H9 (cell line): Measurements from ENCODE around the gene CSN1S1. TPM values are rescaled to one million over a fixed set of nuclear protein-coding genes. Genes with fewer than 3 reads are reported as not detected.

Experiments
- DNase-seq: peaks from one replicate; pipeline ENCODE4 v3.0.0-alpha.2; 2017
- H2AFZ ChIP-seq: one replicate; pipeline ENCODE4 v1.6.1; 2013; ENCODE audit warnings: mild to moderate bottlenecking, low read length, control low read depth, moderate library complexity
- H2AK5ac ChIP-seq: 2 replicates; pipeline ENCODE4 v1.6.1; 2013; ENCODE audit warnings: low read length, control low read depth, mixed read lengths; ENCODE audit not compliant: insufficient read length
- H2BK120ac ChIP-seq: one replicate; pipeline ENCODE4 v1.6.1; 2013; ENCODE audit warnings: low read depth, mild to moderate bottlenecking, low read length, control low read depth, inconsistent platforms; ENCODE audit not compliant: poor library complexity, severe bottlenecking
- H2BK12ac ChIP-seq: 2 replicates; pipeline ENCODE4 v1.6.1; 2013; ENCODE audit warnings: low read length, control low read depth, mixed read lengths, low read depth; ENCODE audit not compliant: insufficient read length
- H2BK15ac ChIP-seq: 2 replicates; pipeline ENCODE4 v1.6.1; 2013; ENCODE audit warnings: low read depth, low read length, control low read depth
- H2BK20ac ChIP-seq: one replicate; pipeline ENCODE4 v1.6.1; 2013; ENCODE audit warnings: low read depth, mild to moderate bottlenecking, low read length, control low read depth, inconsistent platforms; ENCODE audit not compliant: poor library complexity, severe bottlenecking
- H2BK5ac ChIP-seq: 2 replicates; pipeline ENCODE4 v1.6.1; 2013; ENCODE audit warnings: low read length, control low read depth, mixed read lengths; ENCODE audit not compliant: insufficient read length
- H3K14ac ChIP-seq: 2 replicates; pipeline ENCODE4 v1.6.1; 2013; ENCODE audit warnings: low read length, control low read depth; ENCODE audit not compliant: insufficient read depth
- H3K18ac ChIP-seq: 2 replicates; pipeline ENCODE4 v1.6.1; 2013; ENCODE audit warnings: low read depth, mild to moderate bottlenecking, mixed read lengths, low read length, control low read depth; ENCODE audit not compliant: insufficient read length
- H3K23ac ChIP-seq: 2 replicates; pipeline ENCODE4 v1.6.1; 2013; ENCODE audit warnings: low read length, control low read depth, mixed read lengths, low read depth; ENCODE audit not compliant: insufficient read length
- H3K23me2 ChIP-seq: 2 replicates; pipeline ENCODE4 v1.6.1; 2013; ENCODE audit warnings: low read depth, mild to moderate bottlenecking, mixed read lengths, low read length, control low read depth; ENCODE audit not compliant: insufficient read length, poor library complexity, severe bottlenecking
- H3K27ac ChIP-seq: 2 replicates; pipeline ENCODE4 v1.5.1; 2013; ENCODE audit warnings: low read length, control low read depth, mixed read lengths, low read depth; ENCODE audit not compliant: insufficient read length
- H3K27me3 ChIP-seq: 2 replicates; pipeline ENCODE4 v1.6.1; 2013; ENCODE audit warnings: low read length, control low read depth, inconsistent platforms; ENCODE audit not compliant: insufficient read depth
- H3K4ac ChIP-seq: 2 replicates; pipeline ENCODE4 v1.6.1; 2013; ENCODE audit warnings: low read depth, mild to moderate bottlenecking, control low read depth, inconsistent platforms, low read length, moderate library complexity
- H3K4me1 ChIP-seq: 2 replicates; pipeline ENCODE4 v1.6.1; 2013; ENCODE audit warnings: low read length, control low read depth, inconsistent platforms; ENCODE audit not compliant: insufficient read depth
- H3K4me2 ChIP-seq: 2 replicates; pipeline ENCODE4 v1.6.1; 2013; ENCODE audit warnings: low read length, control low read depth, mixed read lengths; ENCODE audit not compliant: insufficient read length, insufficient read depth
- H3K56ac ChIP-seq: 2 replicates; pipeline ENCODE4 v1.6.1; 2013; ENCODE audit warnings: low read depth, mild to moderate bottlenecking, mixed read lengths, low read length, control low read depth; ENCODE audit not compliant: insufficient read length
- H3K79me1 ChIP-seq: 2 replicates; pipeline ENCODE4 v1.6.1; 2013; ENCODE audit warnings: low read depth, mild to moderate bottlenecking, moderate library complexity, low read length, control low read depth, inconsistent platforms; ENCODE audit not compliant: insufficient read depth, poor library complexity, severe bottlenecking
- H3K79me2 ChIP-seq: 2 replicates; pipeline ENCODE4 v1.6.1; 2013; ENCODE audit warnings: low read length, control low read depth, inconsistent platforms; ENCODE audit not compliant: insufficient read depth
- H3K9ac ChIP-seq: 2 replicates; pipeline ENCODE4 v1.6.1; 2013; ENCODE audit warnings: low read length, control low read depth, mixed read lengths; ENCODE audit not compliant: insufficient read length; ENCODE audit errors: extremely low read depth
- H3K9me3 ChIP-seq: one replicate; pipeline ENCODE4 v1.6.1; 2013; ENCODE audit warnings: low read depth, low read length, inconsistent platforms; ENCODE audit not compliant: control insufficient read depth
- H3T11ph ChIP-seq: one replicate; pipeline ENCODE4 v1.6.1; 2013; ENCODE audit warnings: mild to moderate bottlenecking, low read length, control low read depth, inconsistent platforms
- H4K20me1 ChIP-seq: one replicate; pipeline ENCODE4 v1.6.1; 2013; ENCODE audit not compliant: control insufficient read depth, insufficient read length, insufficient read depth
- H4K5ac ChIP-seq: 2 replicates; pipeline ENCODE4 v1.6.1; 2013; ENCODE audit warnings: low read depth, mild to moderate bottlenecking, mixed read lengths, low read length, control low read depth; ENCODE audit not compliant: insufficient read length
- H4K8ac ChIP-seq: replicated peaks from 2 replicates; pipeline ENCODE4 v1.6.1; 2013; ENCODE audit warnings: low read length, control low read depth, mixed read lengths, low read depth; ENCODE audit not compliant: insufficient read length
- H4K91ac ChIP-seq: 2 replicates; pipeline ENCODE4 v1.6.1; 2013; ENCODE audit warnings: low read depth, mild to moderate bottlenecking, moderate library complexity, mixed read lengths, low read length, control low read depth; ENCODE audit not compliant: insufficient read length
- H3K27ac Mint-ChIP-seq, 3 experiments: 2 replicates in 2 of 3; 3 replicates in 1 of 3; pipeline ENCODE4 v1.8.0; 2020 to 2021; ENCODE audit warnings: mixed read lengths in 3 of 3, mild to moderate bottlenecking in 1 of 3, moderate library complexity in 1 of 3
- H3K27me3 Mint-ChIP-seq: 2 replicates; pipeline ENCODE4 v1.8.0; 2021; ENCODE audit warnings: low read depth, mild to moderate bottlenecking, moderate library complexity, mixed read lengths
- H3K36me3 Mint-ChIP-seq, 3 experiments: 2 replicates in 2 of 3; 3 replicates in 1 of 3; pipeline ENCODE4 v1.8.0; 2020 to 2021; ENCODE audit warnings: low read depth in 3 of 3, mixed read lengths in 3 of 3; ENCODE audit not compliant: insufficient read depth in 1 of 3
- H3K4me1 Mint-ChIP-seq, 2 experiments: 2 replicates each; pipeline ENCODE4 v1.8.0; 2020; ENCODE audit warnings: mixed read lengths in 2 of 2
- H3K4me3 Mint-ChIP-seq, 2 experiments: 2 replicates in 1 of 2; 3 replicates in 1 of 2; pipeline ENCODE4 v1.8.0; 2020 to 2021; ENCODE audit warnings: mild to moderate bottlenecking in 2 of 2, mixed read lengths in 2 of 2, moderate library complexity in 1 of 2
- H3K9me3 Mint-ChIP-seq, 2 experiments: 2 replicates in 1 of 2; 3 replicates in 1 of 2; pipeline ENCODE4 v1.8.0; 2020; ENCODE audit warnings: mild to moderate bottlenecking in 2 of 2, mixed read lengths in 2 of 2, moderate library complexity in 1 of 2
- total RNA-seq: library from RNA; stranded (reverse); gene quantifications from 2 replicates; pipeline ENCODE4 v1.2.1, GENCODE V29; 2021
- TF ChIP-seq, protein P1 (sequence below): fragments of 200-600 bp; sonication (generic); conservative IDR thresholded peaks from 3 replicates; pipeline ENCODE4 v1.8.0; 2021; ENCODE audit warnings: antibody characterized with exemption, mild to moderate bottlenecking

Gene CSN1S1
- total RNA-seq, 1 experiment from 2014 or later = not detected

DNA sequence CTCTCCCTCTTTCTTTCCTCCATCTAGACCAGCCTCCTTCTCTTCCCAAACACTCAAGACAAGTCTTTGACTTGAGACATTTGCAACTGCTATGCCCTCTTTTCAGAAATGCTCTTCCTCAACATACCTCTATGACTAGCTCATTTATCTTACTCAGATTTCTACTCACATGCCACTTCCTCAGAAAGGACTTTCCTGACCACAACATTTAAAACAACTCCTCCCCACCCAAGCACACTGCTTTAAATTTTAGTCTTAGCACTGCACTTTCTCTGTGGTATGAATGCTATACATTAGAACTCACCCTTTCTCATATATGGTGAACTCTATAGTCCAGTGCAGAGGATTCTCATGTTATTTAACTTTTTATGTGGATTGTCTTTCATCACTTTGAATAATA, 42.5 kb upstream of the CSN1S1 start:
- peaks cover 9 to 11% of the 10 kb centered on the region in 2 experiments for H3K9me3 Mint-ChIP-seq
- Histone ChIP-seq H2BK5ac (no peak overlapping the region), H3T11ph (no peak overlapping the region), H4K20me1 (no peaks in the 10 kb centered on the region), H3K4me2 (no peak overlapping the region), H3K27me3 (no peaks in the 10 kb centered on the region), H3K23ac (no peak overlapping the region), H3K56ac (no peak overlapping the region), H3K27ac (no peak overlapping the region), H2BK20ac (no peak overlapping the region), H4K91ac (no peak overlapping the region), H2BK120ac (no peak overlapping the region), H2BK12ac (no peak overlapping the region), H3K79me2 (no peaks in the 10 kb centered on the region), H4K5ac (no peak overlapping the region), H4K8ac (no peak overlapping the region), H3K18ac (no peak overlapping the region), H3K79me1 (no peaks in the 10 kb centered on the region), H2BK15ac (no peak overlapping the region), H3K9me3 (peaks cover 6% of the 10 kb centered on the region), H3K9ac (no peak overlapping the region), H3K23me2 (no peaks in the 10 kb centered on the region), H3K4me1 (no peaks in the 10 kb centered on the region), H2AK5ac (no peak overlapping the region), H2AFZ (no peak overlapping the region), H3K4ac (no peak overlapping the region), H3K14ac (no peak overlapping the region)
- H3K27me3 Mint-ChIP-seq = no peaks in the 10 kb centered on the region
- no peak overlapping the region for H3K4me3 Mint-ChIP-seq
- peaks cover 1 to 10% (median 5%) of the 10 kb centered on the region in 3 experiments; a peak in 4 of 7 replicates for H3K36me3 Mint-ChIP-seq
- no peak for DNase-seq
- no peak overlapping the region for H3K27ac Mint-ChIP-seq
- no peaks in the 10 kb centered on the region for H3K4me1 Mint-ChIP-seq
- TF ChIP-seq, protein P1, sequence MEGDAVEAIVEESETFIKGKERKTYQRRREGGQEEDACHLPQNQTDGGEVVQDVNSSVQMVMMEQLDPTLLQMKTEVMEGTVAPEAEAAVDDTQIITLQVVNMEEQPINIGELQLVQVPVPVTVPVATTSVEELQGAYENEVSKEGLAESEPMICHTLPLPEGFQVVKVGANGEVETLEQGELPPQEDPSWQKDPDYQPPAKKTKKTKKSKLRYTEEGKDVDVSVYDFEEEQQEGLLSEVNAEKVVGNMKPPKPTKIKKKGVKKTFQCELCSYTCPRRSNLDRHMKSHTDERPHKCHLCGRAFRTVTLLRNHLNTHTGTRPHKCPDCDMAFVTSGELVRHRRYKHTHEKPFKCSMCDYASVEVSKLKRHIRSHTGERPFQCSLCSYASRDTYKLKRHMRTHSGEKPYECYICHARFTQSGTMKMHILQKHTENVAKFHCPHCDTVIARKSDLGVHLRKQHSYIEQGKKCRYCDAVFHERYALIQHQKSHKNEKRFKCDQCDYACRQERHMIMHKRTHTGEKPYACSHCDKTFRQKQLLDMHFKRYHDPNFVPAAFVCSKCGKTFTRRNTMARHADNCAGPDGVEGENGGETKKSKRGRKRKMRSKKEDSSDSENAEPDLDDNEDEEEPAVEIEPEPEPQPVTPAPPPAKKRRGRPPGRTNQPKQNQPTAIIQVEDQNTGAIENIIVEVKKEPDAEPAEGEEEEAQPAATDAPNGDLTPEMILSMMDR = no peak
